Neural cell (in vitro differentiated cells): ENCODE results near the gene CD300LG. TPM values are rescaled to one million over a fixed set of nuclear protein-coding genes. Genes with fewer than 3 reads are reported as not detected.

Experiments used
- H2AFZ ChIP-seq: fragments of 200-600, 300-800 bp; sonication (generic), shearing (Covaris generic); 2 replicates; pipeline ENCODE4 v1.6.0; 2014; ENCODE audit warnings: low read depth, mild to moderate bottlenecking, antibody characterized with exemption, low read length, moderate library complexity
- H3F3A ChIP-seq: fragments of 200-600 bp; shearing (Covaris generic); 2 replicates; pipeline ENCODE4 v1.6.1; 2016; ENCODE audit warnings: mild to moderate bottlenecking, moderate library complexity, mixed read lengths, antibody characterized with exemption, low read length; ENCODE audit not compliant: insufficient read depth, poor library complexity, severe bottlenecking
- H3K27ac ChIP-seq: fragments of 200-600, 300-800 bp; sonication (generic), shearing (Covaris generic); 2 replicates; pipeline ENCODE4 v1.5.1; 2014; ENCODE audit warnings: mild to moderate bottlenecking, low read length, moderate library complexity
- H3K27me3 ChIP-seq: fragments of 300-800, 200-600 bp; sonication (generic), shearing (Covaris generic); 2 replicates; pipeline ENCODE4 v1.6.0; 2014; ENCODE audit warnings: mild to moderate bottlenecking, low read depth, low read length, moderate library complexity; ENCODE audit not compliant: insufficient read depth
- H3K36me3 ChIP-seq: fragments of 300-800, 200-600 bp; sonication (generic), shearing (Covaris generic); 2 replicates; pipeline ENCODE4 v1.5.1; 2014; ENCODE audit warnings: mild to moderate bottlenecking, antibody characterized with exemption, low read length, moderate library complexity; ENCODE audit not compliant: insufficient read depth
- H3K4me2 ChIP-seq: fragments of 300-800, 200-600 bp; sonication (generic), shearing (Covaris generic); 2 replicates; pipeline ENCODE4 v1.6.0; 2014; ENCODE audit warnings: mild to moderate bottlenecking, low read length
- H3K4me3 ChIP-seq: fragments of 300-800, 200-600 bp; sonication (generic), shearing (Covaris generic); 2 replicates; pipeline ENCODE4 v1.5.1; 2014; ENCODE audit warnings: mild to moderate bottlenecking, low read length, moderate library complexity
- H3K79me2 ChIP-seq: fragments of 200-600 bp; shearing (Covaris generic); replicated peaks from 2 replicates; pipeline ENCODE4 v1.6.0; 2014; ENCODE audit warnings: mild to moderate bottlenecking, low read length, moderate library complexity; ENCODE audit not compliant: insufficient read depth
- H3K9ac ChIP-seq: fragments of 300-800, 200-600 bp; sonication (generic), shearing (Covaris generic); 2 replicates; pipeline ENCODE4 v1.6.1; 2016; ENCODE audit warnings: mild to moderate bottlenecking, low read length, mixed read lengths
- H3K9me2 ChIP-seq: fragments of 200-600 bp; shearing (Covaris generic); 2 replicates; pipeline ENCODE4 v1.6.1; 2016; ENCODE audit warnings: mild to moderate bottlenecking, low read length, mixed read lengths; ENCODE audit not compliant: insufficient read depth
- H3K9me3 ChIP-seq: fragments of 200-600, 300-800 bp; sonication (generic), shearing (Covaris generic); 2 replicates; pipeline ENCODE4 v1.6.1; 2016; ENCODE audit warnings: mild to moderate bottlenecking, mixed run types, low read length, moderate library complexity, mixed read lengths
- H4K20me1 ChIP-seq: fragments of 200-600 bp; shearing (Covaris generic); 2 replicates; pipeline ENCODE4 v1.6.1; 2016; ENCODE audit warnings: mild to moderate bottlenecking, mixed run types; ENCODE audit not compliant: insufficient read depth
- CTCF ChIP-seq: fragments of 450-650 bp; IDR thresholded peaks from 2 replicates; pipeline ENCODE4 v1.5.1; 2014; ENCODE audit warnings: antibody characterized with exemption, mild to moderate bottlenecking, moderate library complexity; ENCODE audit not compliant: poor library complexity, severe bottlenecking
- EP300 ChIP-seq: fragments of 450-650 bp; conservative IDR thresholded peaks from 2 replicates; pipeline ENCODE4 v1.6.1; 2014; ENCODE audit warnings: antibody characterized with exemption, mild to moderate bottlenecking, moderate library complexity; ENCODE audit not compliant: poor library complexity, severe bottlenecking
- EZH2 ChIP-seq: fragments of 200-600, 300-800 bp; shearing (Covaris generic), sonication (generic); IDR thresholded peaks from 2 replicates; pipeline ENCODE4 v1.6.1; 2014; ENCODE audit warnings: antibody characterized with exemption, low read length, borderline replicate concordance, mild to moderate bottlenecking; ENCODE audit not compliant: insufficient read depth, poor library complexity, severe bottlenecking
- MXI1 ChIP-seq: fragments of 450-650 bp; conservative IDR thresholded peaks from 2 replicates; pipeline ENCODE4 v1.6.1; 2014; ENCODE audit warnings: antibody characterized with exemption, mild to moderate bottlenecking; ENCODE audit not compliant: poor library complexity, severe bottlenecking
- POLR2AphosphoS5 ChIP-seq: IDR thresholded peaks from 2 replicates; pipeline ENCODE4 v1.6.1; 2012
- RAD21 ChIP-seq: fragments of 450-650 bp; conservative IDR thresholded peaks from 2 replicates; pipeline ENCODE4 v1.6.1; 2014; ENCODE audit warnings: antibody characterized with exemption, mild to moderate bottlenecking, moderate library complexity
- REST ChIP-seq: IDR thresholded peaks from 2 replicates; pipeline ENCODE4 v1.6.1; 2012; ENCODE audit warnings: borderline replicate concordance
- SMC3 ChIP-seq: fragments of 450-650 bp; conservative IDR thresholded peaks from 2 replicates; pipeline ENCODE4 v1.6.1; 2014; ENCODE audit warnings: antibody characterized with exemption, mild to moderate bottlenecking, moderate library complexity; ENCODE audit not compliant: poor library complexity
- TAF1 ChIP-seq: IDR thresholded peaks from 2 replicates; pipeline ENCODE4 v1.6.1; 2012; ENCODE audit warnings: low read depth
- polyA plus RNA-seq: library from polyadenylated mRNA; depleted of rRNA; stranded (reverse); fragments of >200 nt; gene quantifications from 2 replicates; pipeline ENCODE4 v1.2.3, GENCODE V29; 2014

Gene CD300LG
- polyA plus RNA-seq, 1 donor from 2014 or later = not detected

DNA sequence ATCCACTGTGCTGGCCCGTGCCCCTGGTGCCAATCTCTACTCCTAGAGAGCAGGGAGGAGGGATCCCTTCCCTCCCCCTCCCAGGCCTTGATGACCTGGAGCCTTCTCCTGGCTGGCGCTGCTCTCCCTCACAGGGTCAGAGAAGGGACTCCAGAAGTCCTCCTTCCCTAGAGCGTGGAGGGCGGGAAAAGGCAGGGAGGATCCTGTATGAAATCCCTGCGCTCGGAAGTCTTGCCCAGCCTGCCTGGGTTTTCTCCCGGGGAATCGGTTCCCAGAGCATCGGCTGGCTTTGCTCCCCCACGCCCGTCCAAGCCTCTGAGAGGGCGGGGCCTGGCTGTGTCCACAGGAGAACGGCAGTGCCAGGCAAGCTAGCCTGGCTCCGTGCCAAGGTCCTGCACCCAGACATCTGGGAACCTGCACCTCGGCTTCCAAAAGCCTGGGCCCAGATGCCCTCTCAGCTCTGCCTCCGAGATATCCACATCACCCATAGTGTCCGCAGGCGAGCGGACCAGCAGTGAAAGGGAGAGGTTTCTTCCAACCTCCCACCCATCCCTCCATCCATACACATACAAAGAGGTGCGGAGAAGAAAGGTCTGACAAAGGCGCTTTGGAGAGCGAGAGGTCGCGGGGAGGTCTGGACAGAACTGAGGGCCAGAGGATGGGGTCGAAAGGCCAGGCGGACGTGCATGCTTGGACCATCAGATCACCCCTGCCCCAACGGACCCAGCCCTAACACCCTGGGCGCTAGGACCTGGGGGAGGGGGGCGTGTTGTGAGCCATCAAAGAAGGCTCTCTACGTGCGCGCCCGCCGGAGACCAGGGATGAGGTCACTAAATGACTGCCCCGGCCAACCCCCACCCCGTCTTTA lies 59.2 kb downstream of the CD300LG start:
- Histone ChIP-seq H3K9ac (peak overlapping the region; percentile 99), H3K27ac (peak overlapping the region; percentile 95), H3K4me2 (peak overlapping the region; percentile 86), H3K79me2 (peaks cover 17% of the 10 kb centered on the region), H3F3A (no peaks in the 10 kb centered on the region), H2AFZ (peak overlapping the region; percentile 95), H3K9me3 (no peaks in the 10 kb centered on the region), H3K27me3 (no peaks in the 10 kb centered on the region), H3K36me3 (no peaks in the 10 kb centered on the region), H3K4me3 (peak overlapping the region; percentile 96), H3K9me2 (no peaks in the 10 kb centered on the region), H4K20me1 (no peaks in the 10 kb centered on the region)
- TF ChIP-seq SMC3 (peak; percentile 11), MXI1 (peak; percentile 24), RAD21 (peak; percentile 9), EP300 (peak; percentile 12), CTCF (no peak), TAF1 (peak; percentile 43), POLR2AphosphoS5 (peak; percentile 47), REST (peak; percentile 69), EZH2 (no peak)

GRCh38 chr17:43906951-43907424 lies 60.0 kb downstream of the CD300LG start:
- peak overlapping the region; percentile 99 for H3K9ac ChIP-seq
- no peaks in the 10 kb centered on the region for H3K9me2 ChIP-seq
- TF ChIP-seq CTCF (no peak), TAF1 (peak; percentile 31)
- H4K20me1 ChIP-seq = no peaks in the 10 kb centered on the region
- peak overlapping the region; percentile 95 for H3K27ac ChIP-seq
- H3K36me3 ChIP-seq = no peaks in the 10 kb centered on the region
- H3K79me2 ChIP-seq = peaks cover 17% of the 10 kb centered on the region
- H3F3A ChIP-seq = no peaks in the 10 kb centered on the region
- no peaks in the 10 kb centered on the region for H3K27me3 ChIP-seq
- peak overlapping the region; percentile 96 for H3K4me3 ChIP-seq
- peak overlapping the region; percentile 33 for H3K4me2 ChIP-seq
- H3K9me3 ChIP-seq = no peaks in the 10 kb centered on the region
- H2AFZ ChIP-seq = peak overlapping the region; percentile 95
